H1 (cell line): ENCODE results near the gene GCK. TPM values are rescaled to one million over a fixed set of nuclear protein-coding genes. Genes with fewer than 3 reads are reported as not detected.

Source experiments
- BACH1 ChIP-seq: IDR thresholded peaks from 2 replicates; pipeline ENCODE4 v1.6.1; 2012; ENCODE audit warnings: low read length, improper control_type of control experiment
- KDM4A ChIP-seq: IDR thresholded peaks from one replicate; pipeline ENCODE4 v1.7.1; 2012; ENCODE audit warnings: low read depth, mild to moderate bottlenecking, moderate library complexity, low read length, inconsistent platforms; ENCODE audit not compliant: severe bottlenecking
- SUZ12 ChIP-seq: fragments of 200-600 bp; sonication (generic); IDR thresholded peaks from 2 replicates; pipeline ENCODE4 v1.6.1; 2012; ENCODE audit warnings: mild to moderate bottlenecking, inconsistent platforms, low read length, moderate library complexity, mixed read lengths
- polyA plus RNA-seq, 7 experiments: library from polyadenylated mRNA; depleted of rRNA in 3 of 7; stranded (reverse) in 5 of 7; unstranded in 2 of 7; fragments of >200 nt in 5 of 7; fragments of 200-250 nt in 2 of 7; gene quantifications; 1 replicate in 5 of 7; 2 replicates in 1 of 7; 4 replicates in 1 of 7; pipeline versions ENCODE4 v1.2.1 to v1.2.3, GENCODE V29; 2011 to 2013; ENCODE audit warnings: missing spikeins in 2 of 7, mixed read lengths in 2 of 7
- total RNA-seq: library from RNA; stranded (reverse); fragmentation: NEBNext Ultra II Directional; extraction: Animal tissue kit (Norgen Biotek cat#: 25700); gene quantifications from 2 replicates; pipeline ENCODE4 v1.2.1, GENCODE V29; 2021
- TF ChIP-seq, protein P1 (sequence below): fragments of 300-600 bp; sonication (generic); IDR thresholded peaks from 2 replicates; pipeline ENCODE4 v1.7.1; 2012; ENCODE audit warnings: low read length, moderate library complexity, mild to moderate bottlenecking, inconsistent platforms; ENCODE audit not compliant: insufficient replicate concordance
- TF ChIP-seq, protein P2 (sequence below): IDR thresholded peaks from 2 replicates; pipeline ENCODE4 v1.6.1; 2012; ENCODE audit warnings: low read length, inconsistent platforms
- TF ChIP-seq, protein P3 (sequence below): IDR thresholded peaks from 2 replicates; pipeline ENCODE4 v1.6.1; 2012; ENCODE audit warnings: inconsistent platforms

GCK gene
- total and polyA plus RNA-seq, 2 of the 8 experiments (the other 6 are each of a cell fraction or from before 2014, with no cell fraction given) = 2.4 to 4.9 TPM

DNA sequence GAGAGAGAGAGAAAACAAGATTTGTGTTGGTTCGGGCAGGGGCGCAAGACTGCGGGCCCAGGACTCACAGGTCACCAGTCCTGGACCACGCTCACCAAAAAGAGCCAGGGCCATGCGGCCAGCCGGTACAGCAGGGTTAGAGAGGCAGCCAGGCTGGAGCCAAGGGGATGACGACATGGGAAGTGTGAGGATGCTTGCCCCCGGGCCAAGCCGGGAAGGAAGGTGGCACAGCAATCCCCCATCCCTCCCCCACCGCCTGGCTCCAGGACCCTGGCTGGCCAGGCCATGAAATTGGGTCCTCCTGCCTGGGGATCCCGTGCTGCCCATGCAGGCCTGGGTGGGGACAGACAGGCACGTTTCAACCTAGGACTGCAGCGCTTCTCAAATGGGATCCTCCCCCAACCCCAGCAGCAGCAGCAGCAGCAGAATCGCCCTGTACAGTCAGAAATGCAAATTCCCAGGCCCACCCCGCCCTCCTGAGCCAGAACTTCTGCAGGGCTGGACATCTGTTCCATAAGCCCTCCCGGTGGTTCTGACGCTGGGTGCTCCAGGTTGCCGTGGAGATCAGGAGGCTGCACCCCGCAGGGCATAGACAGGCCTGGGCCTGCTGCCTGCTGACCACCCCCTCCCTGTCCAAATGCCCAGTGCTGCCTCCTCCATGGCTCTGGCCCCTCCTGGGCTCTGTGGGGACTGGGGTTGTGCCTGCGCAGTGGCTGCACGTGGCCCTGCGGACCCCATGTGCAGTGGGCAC, 46.5 kb upstream of the GCK start (continued):
- TF ChIP-seq, protein P1, sequence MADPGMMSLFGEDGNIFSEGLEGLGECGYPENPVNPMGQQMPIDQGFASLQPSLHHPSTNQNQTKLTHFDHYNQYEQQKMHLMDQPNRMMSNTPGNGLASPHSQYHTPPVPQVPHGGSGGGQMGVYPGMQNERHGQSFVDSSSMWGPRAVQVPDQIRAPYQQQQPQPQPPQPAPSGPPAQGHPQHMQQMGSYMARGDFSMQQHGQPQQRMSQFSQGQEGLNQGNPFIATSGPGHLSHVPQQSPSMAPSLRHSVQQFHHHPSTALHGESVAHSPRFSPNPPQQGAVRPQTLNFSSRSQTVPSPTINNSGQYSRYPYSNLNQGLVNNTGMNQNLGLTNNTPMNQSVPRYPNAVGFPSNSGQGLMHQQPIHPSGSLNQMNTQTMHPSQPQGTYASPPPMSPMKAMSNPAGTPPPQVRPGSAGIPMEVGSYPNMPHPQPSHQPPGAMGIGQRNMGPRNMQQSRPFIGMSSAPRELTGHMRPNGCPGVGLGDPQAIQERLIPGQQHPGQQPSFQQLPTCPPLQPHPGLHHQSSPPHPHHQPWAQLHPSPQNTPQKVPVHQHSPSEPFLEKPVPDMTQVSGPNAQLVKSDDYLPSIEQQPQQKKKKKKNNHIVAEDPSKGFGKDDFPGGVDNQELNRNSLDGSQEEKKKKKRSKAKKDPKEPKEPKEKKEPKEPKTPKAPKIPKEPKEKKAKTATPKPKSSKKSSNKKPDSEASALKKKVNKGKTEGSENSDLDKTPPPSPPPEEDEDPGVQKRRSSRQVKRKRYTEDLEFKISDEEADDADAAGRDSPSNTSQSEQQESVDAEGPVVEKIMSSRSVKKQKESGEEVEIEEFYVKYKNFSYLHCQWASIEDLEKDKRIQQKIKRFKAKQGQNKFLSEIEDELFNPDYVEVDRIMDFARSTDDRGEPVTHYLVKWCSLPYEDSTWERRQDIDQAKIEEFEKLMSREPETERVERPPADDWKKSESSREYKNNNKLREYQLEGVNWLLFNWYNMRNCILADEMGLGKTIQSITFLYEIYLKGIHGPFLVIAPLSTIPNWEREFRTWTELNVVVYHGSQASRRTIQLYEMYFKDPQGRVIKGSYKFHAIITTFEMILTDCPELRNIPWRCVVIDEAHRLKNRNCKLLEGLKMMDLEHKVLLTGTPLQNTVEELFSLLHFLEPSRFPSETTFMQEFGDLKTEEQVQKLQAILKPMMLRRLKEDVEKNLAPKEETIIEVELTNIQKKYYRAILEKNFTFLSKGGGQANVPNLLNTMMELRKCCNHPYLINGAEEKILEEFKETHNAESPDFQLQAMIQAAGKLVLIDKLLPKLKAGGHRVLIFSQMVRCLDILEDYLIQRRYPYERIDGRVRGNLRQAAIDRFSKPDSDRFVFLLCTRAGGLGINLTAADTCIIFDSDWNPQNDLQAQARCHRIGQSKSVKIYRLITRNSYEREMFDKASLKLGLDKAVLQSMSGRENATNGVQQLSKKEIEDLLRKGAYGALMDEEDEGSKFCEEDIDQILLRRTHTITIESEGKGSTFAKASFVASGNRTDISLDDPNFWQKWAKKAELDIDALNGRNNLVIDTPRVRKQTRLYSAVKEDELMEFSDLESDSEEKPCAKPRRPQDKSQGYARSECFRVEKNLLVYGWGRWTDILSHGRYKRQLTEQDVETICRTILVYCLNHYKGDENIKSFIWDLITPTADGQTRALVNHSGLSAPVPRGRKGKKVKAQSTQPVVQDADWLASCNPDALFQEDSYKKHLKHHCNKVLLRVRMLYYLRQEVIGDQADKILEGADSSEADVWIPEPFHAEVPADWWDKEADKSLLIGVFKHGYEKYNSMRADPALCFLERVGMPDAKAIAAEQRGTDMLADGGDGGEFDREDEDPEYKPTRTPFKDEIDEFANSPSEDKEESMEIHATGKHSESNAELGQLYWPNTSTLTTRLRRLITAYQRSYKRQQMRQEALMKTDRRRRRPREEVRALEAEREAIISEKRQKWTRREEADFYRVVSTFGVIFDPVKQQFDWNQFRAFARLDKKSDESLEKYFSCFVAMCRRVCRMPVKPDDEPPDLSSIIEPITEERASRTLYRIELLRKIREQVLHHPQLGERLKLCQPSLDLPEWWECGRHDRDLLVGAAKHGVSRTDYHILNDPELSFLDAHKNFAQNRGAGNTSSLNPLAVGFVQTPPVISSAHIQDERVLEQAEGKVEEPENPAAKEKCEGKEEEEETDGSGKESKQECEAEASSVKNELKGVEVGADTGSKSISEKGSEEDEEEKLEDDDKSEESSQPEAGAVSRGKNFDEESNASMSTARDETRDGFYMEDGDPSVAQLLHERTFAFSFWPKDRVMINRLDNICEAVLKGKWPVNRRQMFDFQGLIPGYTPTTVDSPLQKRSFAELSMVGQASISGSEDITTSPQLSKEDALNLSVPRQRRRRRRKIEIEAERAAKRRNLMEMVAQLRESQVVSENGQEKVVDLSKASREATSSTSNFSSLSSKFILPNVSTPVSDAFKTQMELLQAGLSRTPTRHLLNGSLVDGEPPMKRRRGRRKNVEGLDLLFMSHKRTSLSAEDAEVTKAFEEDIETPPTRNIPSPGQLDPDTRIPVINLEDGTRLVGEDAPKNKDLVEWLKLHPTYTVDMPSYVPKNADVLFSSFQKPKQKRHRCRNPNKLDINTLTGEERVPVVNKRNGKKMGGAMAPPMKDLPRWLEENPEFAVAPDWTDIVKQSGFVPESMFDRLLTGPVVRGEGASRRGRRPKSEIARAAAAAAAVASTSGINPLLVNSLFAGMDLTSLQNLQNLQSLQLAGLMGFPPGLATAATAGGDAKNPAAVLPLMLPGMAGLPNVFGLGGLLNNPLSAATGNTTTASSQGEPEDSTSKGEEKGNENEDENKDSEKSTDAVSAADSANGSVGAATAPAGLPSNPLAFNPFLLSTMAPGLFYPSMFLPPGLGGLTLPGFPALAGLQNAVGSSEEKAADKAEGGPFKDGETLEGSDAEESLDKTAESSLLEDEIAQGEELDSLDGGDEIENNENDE = no peak
- TF ChIP-seq, protein P2, sequence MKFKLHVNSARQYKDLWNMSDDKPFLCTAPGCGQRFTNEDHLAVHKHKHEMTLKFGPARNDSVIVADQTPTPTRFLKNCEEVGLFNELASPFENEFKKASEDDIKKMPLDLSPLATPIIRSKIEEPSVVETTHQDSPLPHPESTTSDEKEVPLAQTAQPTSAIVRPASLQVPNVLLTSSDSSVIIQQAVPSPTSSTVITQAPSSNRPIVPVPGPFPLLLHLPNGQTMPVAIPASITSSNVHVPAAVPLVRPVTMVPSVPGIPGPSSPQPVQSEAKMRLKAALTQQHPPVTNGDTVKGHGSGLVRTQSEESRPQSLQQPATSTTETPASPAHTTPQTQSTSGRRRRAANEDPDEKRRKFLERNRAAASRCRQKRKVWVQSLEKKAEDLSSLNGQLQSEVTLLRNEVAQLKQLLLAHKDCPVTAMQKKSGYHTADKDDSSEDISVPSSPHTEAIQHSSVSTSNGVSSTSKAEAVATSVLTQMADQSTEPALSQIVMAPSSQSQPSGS = no peak
- TF ChIP-seq BACH1 (no peak), KDM4A (no peak), SUZ12 (no peak)
- TF ChIP-seq, protein P3, sequence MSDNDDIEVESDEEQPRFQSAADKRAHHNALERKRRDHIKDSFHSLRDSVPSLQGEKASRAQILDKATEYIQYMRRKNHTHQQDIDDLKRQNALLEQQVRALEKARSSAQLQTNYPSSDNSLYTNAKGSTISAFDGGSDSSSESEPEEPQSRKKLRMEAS = no peak
